Heart left ventricle (tissue), 16 donors: ENCODE measurements around the gene SMAD3. TPM values are rescaled to one million over a fixed set of nuclear protein-coding genes. Genes with fewer than 3 reads are reported as not detected.

Experiments used
- ATAC-seq, 4 donors: fragments of 200-7000 bp; cut with Tn5 transposase; one replicate each; pipeline ENCODE4 v1.9.1; 2020 to 2022; ENCODE audit warnings: moderate library complexity in 4 of 4, mild to moderate bottlenecking in 3 of 4, moderate number of reproducible peaks in 1 of 4
- DNase-seq, 5 donors: peaks; one replicate each; pipeline ENCODE4 v3.0.0-alpha.2; 2020
- H3K27ac ChIP-seq, 12 donors: fragments of 200-600 bp; sonication (generic) in 4 of 12; one replicate each; pipeline versions ENCODE4 v1.5.0 to v1.8.0; 2016 to 2022; ENCODE audit warnings: mild to moderate bottlenecking in 2 of 12
- H3K27me3 ChIP-seq, 9 donors: fragments of 200-600 bp; sonication (generic) in 2 of 9; one replicate each; pipeline versions ENCODE4 v1.5.1 to v1.8.0; 2016 to 2022; ENCODE audit warnings: mild to moderate bottlenecking in 3 of 9
- H3K36me3 ChIP-seq, 9 donors: fragments of 200-600 bp; sonication (generic) in 2 of 9; one replicate each; pipeline versions ENCODE4 v1.5.0 to v1.8.0; 2018 to 2022; ENCODE audit warnings: mild to moderate bottlenecking in 2 of 9
- H3K4me1 ChIP-seq, 12 donors: fragments of 200-600 bp; sonication (generic) in 4 of 12; one replicate each; pipeline versions ENCODE4 v1.5.0 to v1.8.0; 2016 to 2022; ENCODE audit warnings: mild to moderate bottlenecking in 3 of 12
- H3K4me3 ChIP-seq, 12 donors: fragments of 200-600 bp; sonication (generic) in 4 of 12; one replicate each; pipeline versions ENCODE4 v1.5.0 to v1.8.0; 2017 to 2022; ENCODE audit warnings: mild to moderate bottlenecking in 9 of 12, moderate library complexity in 4 of 12
- H3K9me3 ChIP-seq, 12 donors: fragments of 200-600 bp; sonication (generic) in 4 of 12; one replicate each; pipeline versions ENCODE4 v1.5.0 to v1.8.0; 2016 to 2022; ENCODE audit warnings: mild to moderate bottlenecking in 1 of 12
- POLR2A ChIP-seq, 2 donors: fragments of 450-650 bp; IDR thresholded peaks; one replicate each; pipeline ENCODE4 v1.6.1; 2017; ENCODE audit warnings: antibody characterized with exemption in 2 of 2, mild to moderate bottlenecking in 2 of 2, moderate library complexity in 2 of 2
- WGBS, 4 donors: extraction: QIAGEN DNeasy Blood & Tissue Kit in 2 of 4; methylation state at CpG; one replicate each; pipeline versions ENCODE4 v1.1.5 to v1.1.7; 2013 to 2018; 5-methylcytosine and 5-hydroxymethylcytosine counted together
- intact Hi-C, 10 donors: fragments of 100-400 bp; cut with DNase I; formaldehyde crosslinking; loops; one replicate each; pipeline versions ENCODE4 v1.11.1 to v1.14.2; 2022
- polyA plus RNA-seq, 2 donors: library from polyadenylated mRNA; stranded (reverse); fragments of 200-250 nt; gene quantifications; one replicate each; pipeline ENCODE4 v1.2.3, GENCODE V29; 2013
- total RNA-seq, 9 donors: library from RNA; depleted of rRNA in 2 of 9; stranded (reverse); fragments of >200 nt in 2 of 9; fragmentation: NEBNext Ultra II Directional in 3 of 9; extraction: Animal tissue kit (Norgen Biotek cat#: 25700) in 3 of 9; gene quantifications; one replicate each; pipeline versions ENCODE4 v1.1.0 to v1.2.4, GENCODE V29; 2016 to 2023
- TF ChIP-seq, protein P1 (sequence below), 12 donors: fragments of 200-600 bp; sonication (generic) in 4 of 12; IDR thresholded peaks; one replicate each; pipeline versions ENCODE4 v1.5.0 to v1.8.0; 2018 to 2022; ENCODE audit warnings: antibody characterized with exemption in 12 of 12, mild to moderate bottlenecking in 5 of 12
- donor health status: ischemic (EF 13 %, LVEDD 7.1; RV severe dilation, severe dysfunction).
- donor health status: healthy with polysubstance abuse.
- donor health status: DM: no; HTN: yes; CAD: no.
- donor health status: DM: no; HTN: no; CAD: no.
- donor health status: ischemic (EF 25% LVEDD 6.9; RV normal size, moderate dysfunction).
- donor health status: ischemic (EF 25% LVEDD 5.7; RV mildly dilated, moderate dysfunction).
- donor health status: healthy.
- donor health status: DM: yes; HTN: yes; CAD: no.
- donor health status: ischemic (EF 35%, LVEDD 5.7; RV mildly dilated, moderate dysfunction).
- donor health status: nonischemic (EF 11% LVEDD 7.7; RV severe dilation, severe dysfunction).
- donor health status: DM: yes; HTN: yes; CAD: no.
- donor health status: PGD.
- donor health status: ischemic (EF 29% LVEDD 5.4; RV normal size, mild dysfunction).
- donor health status: nonischemic (EF 23%, LVEDD 6.1; RV moderate dilation, normal function).

The SMAD3 gene
- total and polyA plus RNA-seq, 11 donors, result 5.6 to 34.3 (median 15.3) TPM

DNA sequence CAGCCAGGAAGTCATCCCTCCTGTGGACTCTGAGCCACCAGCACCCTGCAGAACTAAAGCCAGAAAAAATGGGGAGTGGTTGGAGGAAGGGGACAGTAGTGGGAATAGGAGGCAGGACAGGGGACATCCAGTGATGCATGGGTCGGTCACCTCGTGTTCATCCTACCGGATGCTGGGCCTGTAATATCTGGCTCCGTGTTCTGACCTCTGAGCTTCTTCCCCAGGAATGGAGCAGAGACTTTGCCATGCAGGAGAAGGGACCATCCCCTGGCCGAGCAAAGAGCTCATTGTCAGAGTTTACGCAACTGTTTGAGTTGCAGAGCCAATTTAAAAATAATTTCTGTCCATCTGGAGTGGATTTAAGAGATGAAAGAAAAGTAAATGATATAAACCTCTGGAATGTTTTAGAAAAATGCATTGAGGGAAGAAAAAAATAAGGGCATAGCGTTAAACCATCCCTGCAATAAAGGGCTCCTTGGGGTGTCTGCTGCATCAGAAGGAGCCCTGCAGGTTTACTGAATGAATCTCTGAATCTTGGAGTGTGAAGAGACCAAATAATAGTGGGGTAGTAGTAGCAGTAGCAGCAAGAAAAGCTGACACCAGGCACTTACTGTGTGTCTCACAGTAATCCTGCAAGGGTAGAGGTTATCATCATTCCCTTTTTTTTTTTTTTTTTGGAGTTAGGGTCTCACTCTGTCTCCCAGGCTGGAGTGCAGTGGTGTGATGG is 118.2 kb downstream of the SMAD3 start:
- intact Hi-C loops, result loop anchor here in 1 of 10 donors (10.0 kb wide), 1 partner anchor 59 kb away; no protein-coding TSS in a partner anchor
- 78 to 95% (median 85%) methylated on average over 7 of the region's 7 CpGs for WGBS, 4 donors
- Histone ChIP-seq H3K27me3 (no peaks in the 10 kb centered on the region), H3K4me3 (no peak overlapping the region), H3K36me3 (peaks cover 0 to 77% (median 28%) of the 10 kb centered on the region in 9 donors), H3K9me3 (no peaks in the 10 kb centered on the region), H3K27ac (peak overlapping the region in 1 of 12 donors; percentile 11), H3K4me1 (peaks cover 7 to 51% (median 38%) of the 10 kb centered on the region in 12 donors)
- TF ChIP-seq POLR2A (IDR thresholded peaks at IDR 0.05), result no peak
- TF ChIP-seq, protein P1, sequence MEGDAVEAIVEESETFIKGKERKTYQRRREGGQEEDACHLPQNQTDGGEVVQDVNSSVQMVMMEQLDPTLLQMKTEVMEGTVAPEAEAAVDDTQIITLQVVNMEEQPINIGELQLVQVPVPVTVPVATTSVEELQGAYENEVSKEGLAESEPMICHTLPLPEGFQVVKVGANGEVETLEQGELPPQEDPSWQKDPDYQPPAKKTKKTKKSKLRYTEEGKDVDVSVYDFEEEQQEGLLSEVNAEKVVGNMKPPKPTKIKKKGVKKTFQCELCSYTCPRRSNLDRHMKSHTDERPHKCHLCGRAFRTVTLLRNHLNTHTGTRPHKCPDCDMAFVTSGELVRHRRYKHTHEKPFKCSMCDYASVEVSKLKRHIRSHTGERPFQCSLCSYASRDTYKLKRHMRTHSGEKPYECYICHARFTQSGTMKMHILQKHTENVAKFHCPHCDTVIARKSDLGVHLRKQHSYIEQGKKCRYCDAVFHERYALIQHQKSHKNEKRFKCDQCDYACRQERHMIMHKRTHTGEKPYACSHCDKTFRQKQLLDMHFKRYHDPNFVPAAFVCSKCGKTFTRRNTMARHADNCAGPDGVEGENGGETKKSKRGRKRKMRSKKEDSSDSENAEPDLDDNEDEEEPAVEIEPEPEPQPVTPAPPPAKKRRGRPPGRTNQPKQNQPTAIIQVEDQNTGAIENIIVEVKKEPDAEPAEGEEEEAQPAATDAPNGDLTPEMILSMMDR (IDR thresholded peaks at IDR 0.05), result no peak
- DNase-seq, result peak in 1 of 5 donors; percentile 16
- no peak for ATAC-seq

DNA sequence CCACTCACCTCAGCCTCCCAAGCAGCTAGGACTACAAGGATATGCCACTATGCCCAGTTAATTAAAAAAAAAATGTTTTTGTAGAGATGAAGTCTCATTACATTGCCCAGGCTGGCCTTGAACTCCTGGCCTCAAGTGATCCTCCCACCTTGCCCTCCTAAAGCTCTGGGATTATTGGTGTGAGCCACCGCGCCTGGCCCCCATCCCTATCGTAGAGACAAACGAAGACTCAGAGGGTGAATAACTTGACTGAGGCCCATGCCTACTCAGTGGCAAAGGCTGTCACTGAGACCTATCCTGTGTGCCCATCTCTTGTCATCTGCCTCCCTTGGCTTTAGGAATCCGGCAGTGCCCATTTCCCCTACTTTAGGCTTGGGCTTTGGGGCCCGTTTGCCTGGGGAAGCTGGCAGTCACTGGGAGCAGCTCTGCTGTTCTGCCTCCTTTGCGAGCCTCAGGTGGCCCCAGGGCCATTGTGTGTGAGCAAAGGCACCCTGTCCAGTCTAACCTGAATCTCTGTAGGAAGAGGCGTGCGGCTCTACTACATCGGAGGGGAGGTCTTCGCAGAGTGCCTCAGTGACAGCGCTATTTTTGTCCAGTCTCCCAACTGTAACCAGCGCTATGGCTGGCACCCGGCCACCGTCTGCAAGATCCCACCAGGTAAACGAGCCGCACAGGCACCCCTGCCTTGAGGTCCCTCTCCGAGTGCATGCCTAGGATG is 119.0 kb downstream of the SMAD3 start:
- no peak for TF ChIP-seq POLR2A (IDR thresholded peaks at IDR 0.05)
- TF ChIP-seq, protein P1 (IDR thresholded peaks at IDR 0.05), result no peak
- DNase-seq (peak in 1 of 5 donors; percentile 18), ATAC-seq (no peak)
- intact Hi-C loops, result loop anchor here in 1 of 10 donors (10.0 kb wide), 1 partner anchor 60 kb away; no protein-coding TSS in a partner anchor
- WGBS, 4 donors, result 80 to 87% (median 82%) methylated on average over 17 to 18 of the region's 18 CpGs
- H3K27ac ChIP-seq, result peak overlapping the region in 4 of 12 donors; percentile 5 to 96 (median 93)
- peaks cover 11 to 51% (median 41%) of the 10 kb centered on the region in 12 donors for H3K4me1 ChIP-seq
- H3K4me3 ChIP-seq, result no peak overlapping the region
- peaks cover 0 to 77% (median 28%) of the 10 kb centered on the region in 9 donors for H3K36me3 ChIP-seq
- no peaks in the 10 kb centered on the region for H3K27me3 ChIP-seq
- no peaks in the 10 kb centered on the region for H3K9me3 ChIP-seq

DNA sequence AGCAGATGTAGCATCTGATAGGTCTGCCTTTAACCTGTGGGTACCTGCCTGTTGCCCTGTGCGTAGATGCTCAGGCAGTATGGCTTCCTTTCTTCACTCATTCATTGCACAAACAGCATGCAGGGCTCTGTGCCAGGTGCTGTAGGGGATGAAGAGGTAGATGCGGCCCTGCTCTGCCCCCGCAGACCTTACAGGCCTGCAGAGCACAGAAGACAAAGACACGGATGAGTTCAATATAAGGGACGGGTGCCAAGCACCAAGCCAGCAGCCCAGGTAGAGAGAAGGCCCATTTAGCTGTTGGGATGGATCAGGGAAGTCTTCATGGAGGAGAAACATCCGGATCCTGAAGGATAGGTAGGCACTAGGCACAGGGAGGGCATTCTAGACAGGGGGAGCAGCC is 119.6 kb downstream of the SMAD3 start:
- Histone ChIP-seq H3K36me3 (peaks cover 0 to 77% (median 31%) of the 10 kb centered on the region in 9 donors), H3K4me1 (peaks cover 11 to 58% (median 47%) of the 10 kb centered on the region in 12 donors), H3K27me3 (no peaks in the 10 kb centered on the region), H3K27ac (peak overlapping the region in 9 of 12 donors; percentile 43 to 96 (median 91)), H3K4me3 (no peak overlapping the region), H3K9me3 (no peaks in the 10 kb centered on the region)
- peak in 1 of 5 donors; percentile 16 for DNase-seq
- WGBS, 4 donors, result 72 to 91% (median 81%) methylated on average over 6 of the region's 6 CpGs
- intact Hi-C loops, result loop anchor here in 3 of 10 donors (5.0 to 10.0 kb wide), 2 partner anchors 60 to 118 kb away; partner anchors contain the start of gene SMAD3 (in 2 of the 3)
- TF ChIP-seq POLR2A (IDR thresholded peaks at IDR 0.05), result no peak
- TF ChIP-seq, protein P1 (IDR thresholded peaks at IDR 0.05), result no peak
- no peak for ATAC-seq
